Transverse colon (tissue), 4 donors: ENCODE data around the gene GCDH.

ENCODE experiments used
- POLR2A ChIP-seq: fragments of 450-650 bp; IDR thresholded peaks from one replicate; pipeline ENCODE4 v1.6.1; 2016; ENCODE audit warnings: antibody characterized with exemption, mild to moderate bottlenecking, moderate library complexity
- POLR2AphosphoS5 ChIP-seq, 3 donors: sonication (generic); formaldehyde crosslinking; IDR thresholded peaks; one replicate each; pipeline ENCODE4 v1.6.1; 2016; ENCODE audit warnings: antibody characterized with exemption in 3 of 3
- TF ChIP-seq, protein P1 (sequence below), 5 experiments: fragments of 200-600 bp in 3 of 5; fragments of 450-650 bp in 2 of 5; sonication (generic) in 3 of 5; IDR thresholded peaks; 1 replicate in 2 of 5; 2 replicates in 3 of 5; pipeline ENCODE4 v1.5.1; 2016 to 2017; ENCODE audit warnings: antibody characterized with exemption in 5 of 5, inconsistent platforms in 3 of 5, mild to moderate bottlenecking in 2 of 5, moderate library complexity in 1 of 5

- TF ChIP-seq, protein P1, sequence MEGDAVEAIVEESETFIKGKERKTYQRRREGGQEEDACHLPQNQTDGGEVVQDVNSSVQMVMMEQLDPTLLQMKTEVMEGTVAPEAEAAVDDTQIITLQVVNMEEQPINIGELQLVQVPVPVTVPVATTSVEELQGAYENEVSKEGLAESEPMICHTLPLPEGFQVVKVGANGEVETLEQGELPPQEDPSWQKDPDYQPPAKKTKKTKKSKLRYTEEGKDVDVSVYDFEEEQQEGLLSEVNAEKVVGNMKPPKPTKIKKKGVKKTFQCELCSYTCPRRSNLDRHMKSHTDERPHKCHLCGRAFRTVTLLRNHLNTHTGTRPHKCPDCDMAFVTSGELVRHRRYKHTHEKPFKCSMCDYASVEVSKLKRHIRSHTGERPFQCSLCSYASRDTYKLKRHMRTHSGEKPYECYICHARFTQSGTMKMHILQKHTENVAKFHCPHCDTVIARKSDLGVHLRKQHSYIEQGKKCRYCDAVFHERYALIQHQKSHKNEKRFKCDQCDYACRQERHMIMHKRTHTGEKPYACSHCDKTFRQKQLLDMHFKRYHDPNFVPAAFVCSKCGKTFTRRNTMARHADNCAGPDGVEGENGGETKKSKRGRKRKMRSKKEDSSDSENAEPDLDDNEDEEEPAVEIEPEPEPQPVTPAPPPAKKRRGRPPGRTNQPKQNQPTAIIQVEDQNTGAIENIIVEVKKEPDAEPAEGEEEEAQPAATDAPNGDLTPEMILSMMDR (IDR thresholded peaks at IDR 0.05), result no peak
- TF ChIP-seq POLR2AphosphoS5 (IDR thresholded peaks at IDR 0.05) (no peak), POLR2A (no peak)
Measured at GRCh38 chr19:12859546-12859945, 31.4 kb upstream of the GCDH start.
